ENCODE results near the gene AGAP1.

Gene AGAP1

GRCh38 chr2:236160366-236161081 is 666.7 kb downstream of the AGAP1 start:
- no peak for DNase-seq (ENCODE audit: low read depth in 2 of 2)

- no peak for DNase-seq (ENCODE audit: low read depth in 2 of 2)
Measured at GRCh38 chr2:236161082-236161462, 667.2 kb downstream of the AGAP1 start.

- DNase-seq (ENCODE audit: low read depth in 2 of 2): no peak
Measured at GRCh38 chr2:236161531-236161930, 667.7 kb downstream of the AGAP1 start.

GRCh38 chr2:236162031-236162845 is 668.4 kb downstream of the AGAP1 start:
- DNase-seq (ENCODE audit: low read depth in 2 of 2): no peak

- no peak for DNase-seq (ENCODE audit: low read depth in 2 of 2)
Measured at GRCh38 chr2:236162882-236163470, 669.1 kb downstream of the AGAP1 start.

GRCh38 chr2:236163471-236164200 is 669.8 kb downstream of the AGAP1 start:
- DNase-seq (ENCODE audit: low read depth in 2 of 2): no peak

GRCh38 chr2:236164201-236164924 is 670.5 kb downstream of the AGAP1 start:
- DNase-seq (ENCODE audit: low read depth in 2 of 2): no peak

GRCh38 chr2:236164925-236165841 is 671.3 kb downstream of the AGAP1 start:
- no peak for DNase-seq (ENCODE audit: low read depth in 2 of 2)

- DNase-seq (ENCODE audit: low read depth in 2 of 2): no peak
Measured at GRCh38 chr2:236165842-236166795, 672.3 kb downstream of the AGAP1 start.

- DNase-seq (ENCODE audit: low read depth in 2 of 2): no peak
Measured at GRCh38 chr2:236166796-236167296, 673.0 kb downstream of the AGAP1 start.

GRCh38 chr2:236167297-236168109 is 673.7 kb downstream of the AGAP1 start:
- no peak for DNase-seq (ENCODE audit: low read depth in 2 of 2)

- no peak for DNase-seq (ENCODE audit: low read depth in 2 of 2)
Measured at GRCh38 chr2:236168110-236169080, 674.6 kb downstream of the AGAP1 start, which contains the start of gene GBX2. Gene GBX2 (minus strand): TSS chr2:236168386. CDS start chr2:236167971, 415 bp downstream.

GRCh38 chr2:236169151-236169721 is 675.4 kb downstream of the AGAP1 start:
- DNase-seq (ENCODE audit: low read depth in 2 of 2): no peak

GRCh38 chr2:236169741-236170589 is 676.1 kb downstream of the AGAP1 start:
- no peak for DNase-seq (ENCODE audit: low read depth in 2 of 2)

GRCh38 chr2:236170590-236171165 is 676.8 kb downstream of the AGAP1 start:
- no peak for DNase-seq (ENCODE audit: low read depth in 2 of 2)
